H9 (cell line): ENCODE results near the gene GSS. TPM values are rescaled to one million over a fixed set of nuclear protein-coding genes. Genes with fewer than 3 reads are reported as not detected.

Experiments
- DNase-seq: peaks from one replicate; pipeline ENCODE4 v3.0.0-alpha.2; 2017
- H2AFZ ChIP-seq: one replicate; pipeline ENCODE4 v1.6.1; 2013; ENCODE audit warnings: mild to moderate bottlenecking, low read length, control low read depth, moderate library complexity
- H2AK5ac ChIP-seq: 2 replicates; pipeline ENCODE4 v1.6.1; 2013; ENCODE audit warnings: low read length, control low read depth, mixed read lengths; ENCODE audit not compliant: insufficient read length
- H2BK120ac ChIP-seq: one replicate; pipeline ENCODE4 v1.6.1; 2013; ENCODE audit warnings: low read depth, mild to moderate bottlenecking, low read length, control low read depth, inconsistent platforms; ENCODE audit not compliant: poor library complexity, severe bottlenecking
- H2BK12ac ChIP-seq: 2 replicates; pipeline ENCODE4 v1.6.1; 2013; ENCODE audit warnings: low read length, control low read depth, mixed read lengths, low read depth; ENCODE audit not compliant: insufficient read length
- H2BK15ac ChIP-seq: 2 replicates; pipeline ENCODE4 v1.6.1; 2013; ENCODE audit warnings: low read depth, low read length, control low read depth
- H2BK20ac ChIP-seq: one replicate; pipeline ENCODE4 v1.6.1; 2013; ENCODE audit warnings: low read depth, mild to moderate bottlenecking, low read length, control low read depth, inconsistent platforms; ENCODE audit not compliant: poor library complexity, severe bottlenecking
- H2BK5ac ChIP-seq: 2 replicates; pipeline ENCODE4 v1.6.1; 2013; ENCODE audit warnings: low read length, control low read depth, mixed read lengths; ENCODE audit not compliant: insufficient read length
- H3K14ac ChIP-seq: 2 replicates; pipeline ENCODE4 v1.6.1; 2013; ENCODE audit warnings: low read length, control low read depth; ENCODE audit not compliant: insufficient read depth
- H3K18ac ChIP-seq: 2 replicates; pipeline ENCODE4 v1.6.1; 2013; ENCODE audit warnings: low read depth, mild to moderate bottlenecking, mixed read lengths, low read length, control low read depth; ENCODE audit not compliant: insufficient read length
- H3K23ac ChIP-seq: 2 replicates; pipeline ENCODE4 v1.6.1; 2013; ENCODE audit warnings: low read length, control low read depth, mixed read lengths, low read depth; ENCODE audit not compliant: insufficient read length
- H3K23me2 ChIP-seq: 2 replicates; pipeline ENCODE4 v1.6.1; 2013; ENCODE audit warnings: low read depth, mild to moderate bottlenecking, mixed read lengths, low read length, control low read depth; ENCODE audit not compliant: insufficient read length, poor library complexity, severe bottlenecking
- H3K27ac ChIP-seq: 2 replicates; pipeline ENCODE4 v1.5.1; 2013; ENCODE audit warnings: low read length, control low read depth, mixed read lengths, low read depth; ENCODE audit not compliant: insufficient read length
- H3K27me3 ChIP-seq: 2 replicates; pipeline ENCODE4 v1.6.1; 2013; ENCODE audit warnings: low read length, control low read depth, inconsistent platforms; ENCODE audit not compliant: insufficient read depth
- H3K4ac ChIP-seq: 2 replicates; pipeline ENCODE4 v1.6.1; 2013; ENCODE audit warnings: low read depth, mild to moderate bottlenecking, control low read depth, inconsistent platforms, low read length, moderate library complexity
- H3K4me1 ChIP-seq: 2 replicates; pipeline ENCODE4 v1.6.1; 2013; ENCODE audit warnings: low read length, control low read depth, inconsistent platforms; ENCODE audit not compliant: insufficient read depth
- H3K4me2 ChIP-seq: 2 replicates; pipeline ENCODE4 v1.6.1; 2013; ENCODE audit warnings: low read length, control low read depth, mixed read lengths; ENCODE audit not compliant: insufficient read length, insufficient read depth
- H3K56ac ChIP-seq: 2 replicates; pipeline ENCODE4 v1.6.1; 2013; ENCODE audit warnings: low read depth, mild to moderate bottlenecking, mixed read lengths, low read length, control low read depth; ENCODE audit not compliant: insufficient read length
- H3K79me1 ChIP-seq: 2 replicates; pipeline ENCODE4 v1.6.1; 2013; ENCODE audit warnings: low read depth, mild to moderate bottlenecking, moderate library complexity, low read length, control low read depth, inconsistent platforms; ENCODE audit not compliant: insufficient read depth, poor library complexity, severe bottlenecking
- H3K79me2 ChIP-seq: 2 replicates; pipeline ENCODE4 v1.6.1; 2013; ENCODE audit warnings: low read length, control low read depth, inconsistent platforms; ENCODE audit not compliant: insufficient read depth
- H3K9ac ChIP-seq: 2 replicates; pipeline ENCODE4 v1.6.1; 2013; ENCODE audit warnings: low read length, control low read depth, mixed read lengths; ENCODE audit not compliant: insufficient read length; ENCODE audit errors: extremely low read depth
- H3K9me3 ChIP-seq: one replicate; pipeline ENCODE4 v1.6.1; 2013; ENCODE audit warnings: low read depth, low read length, inconsistent platforms; ENCODE audit not compliant: control insufficient read depth
- H3T11ph ChIP-seq: one replicate; pipeline ENCODE4 v1.6.1; 2013; ENCODE audit warnings: mild to moderate bottlenecking, low read length, control low read depth, inconsistent platforms
- H4K20me1 ChIP-seq: one replicate; pipeline ENCODE4 v1.6.1; 2013; ENCODE audit not compliant: control insufficient read depth, insufficient read length, insufficient read depth
- H4K5ac ChIP-seq: 2 replicates; pipeline ENCODE4 v1.6.1; 2013; ENCODE audit warnings: low read depth, mild to moderate bottlenecking, mixed read lengths, low read length, control low read depth; ENCODE audit not compliant: insufficient read length
- H4K8ac ChIP-seq: replicated peaks from 2 replicates; pipeline ENCODE4 v1.6.1; 2013; ENCODE audit warnings: low read length, control low read depth, mixed read lengths, low read depth; ENCODE audit not compliant: insufficient read length
- H4K91ac ChIP-seq: 2 replicates; pipeline ENCODE4 v1.6.1; 2013; ENCODE audit warnings: low read depth, mild to moderate bottlenecking, moderate library complexity, mixed read lengths, low read length, control low read depth; ENCODE audit not compliant: insufficient read length
- H3K27ac Mint-ChIP-seq, 3 experiments: 2 replicates in 2 of 3; 3 replicates in 1 of 3; pipeline ENCODE4 v1.8.0; 2020 to 2021; ENCODE audit warnings: mixed read lengths in 3 of 3, mild to moderate bottlenecking in 1 of 3, moderate library complexity in 1 of 3
- H3K27me3 Mint-ChIP-seq: 2 replicates; pipeline ENCODE4 v1.8.0; 2021; ENCODE audit warnings: low read depth, mild to moderate bottlenecking, moderate library complexity, mixed read lengths
- H3K36me3 Mint-ChIP-seq, 3 experiments: 2 replicates in 2 of 3; 3 replicates in 1 of 3; pipeline ENCODE4 v1.8.0; 2020 to 2021; ENCODE audit warnings: low read depth in 3 of 3, mixed read lengths in 3 of 3; ENCODE audit not compliant: insufficient read depth in 1 of 3
- H3K4me1 Mint-ChIP-seq, 2 experiments: 2 replicates each; pipeline ENCODE4 v1.8.0; 2020; ENCODE audit warnings: mixed read lengths in 2 of 2
- H3K4me3 Mint-ChIP-seq, 2 experiments: 2 replicates in 1 of 2; 3 replicates in 1 of 2; pipeline ENCODE4 v1.8.0; 2020 to 2021; ENCODE audit warnings: mild to moderate bottlenecking in 2 of 2, mixed read lengths in 2 of 2, moderate library complexity in 1 of 2
- H3K9me3 Mint-ChIP-seq, 2 experiments: 2 replicates in 1 of 2; 3 replicates in 1 of 2; pipeline ENCODE4 v1.8.0; 2020; ENCODE audit warnings: mild to moderate bottlenecking in 2 of 2, mixed read lengths in 2 of 2, moderate library complexity in 1 of 2
- WGBS: extraction: QIAGEN DNeasy Blood & Tissue Kit; methylation state at CpG from one replicate; pipeline ENCODE4 v1.1.7; 2013; ENCODE audit warnings: missing lambda C conversion rate, low lambda C conversion rate, mixed read lengths; ENCODE audit not compliant: insufficient read length; ENCODE audit errors: extremely low coverage; 5-methylcytosine and 5-hydroxymethylcytosine counted together
- total RNA-seq: library from RNA; stranded (reverse); gene quantifications from 2 replicates; pipeline ENCODE4 v1.2.1, GENCODE V29; 2021
- TF ChIP-seq, protein P1 (sequence below): fragments of 200-600 bp; sonication (generic); conservative IDR thresholded peaks from 3 replicates; pipeline ENCODE4 v1.8.0; 2021; ENCODE audit warnings: antibody characterized with exemption, mild to moderate bottlenecking

The GSS gene
- total RNA-seq, 1 experiment from 2014 or later: 48.5 TPM

GRCh38 chr20:34915131-34915530 lies 40.5 kb downstream of the GSS start:
- no peak overlapping the region for H2BK12ac ChIP-seq
- no peak overlapping the region for H3K9ac ChIP-seq
- H3K4me1 ChIP-seq: no peaks in the 10 kb centered on the region
- Mint-ChIP-seq H3K36me3 (peaks cover 0 to 2% (median 2%) of the 10 kb centered on the region in 3 experiments; a peak in 4 of 7 replicates), H3K27ac (no peak overlapping the region), H3K4me3 (no peak overlapping the region), H3K27me3 (no peaks in the 10 kb centered on the region), H3K4me1 (no peaks in the 10 kb centered on the region), H3K9me3 (no peaks in the 10 kb centered on the region)
- DNase-seq: no peak
- no peak overlapping the region for H3K27ac ChIP-seq
- no peaks in the 10 kb centered on the region for H3K9me3 ChIP-seq
- TF ChIP-seq, protein P1, sequence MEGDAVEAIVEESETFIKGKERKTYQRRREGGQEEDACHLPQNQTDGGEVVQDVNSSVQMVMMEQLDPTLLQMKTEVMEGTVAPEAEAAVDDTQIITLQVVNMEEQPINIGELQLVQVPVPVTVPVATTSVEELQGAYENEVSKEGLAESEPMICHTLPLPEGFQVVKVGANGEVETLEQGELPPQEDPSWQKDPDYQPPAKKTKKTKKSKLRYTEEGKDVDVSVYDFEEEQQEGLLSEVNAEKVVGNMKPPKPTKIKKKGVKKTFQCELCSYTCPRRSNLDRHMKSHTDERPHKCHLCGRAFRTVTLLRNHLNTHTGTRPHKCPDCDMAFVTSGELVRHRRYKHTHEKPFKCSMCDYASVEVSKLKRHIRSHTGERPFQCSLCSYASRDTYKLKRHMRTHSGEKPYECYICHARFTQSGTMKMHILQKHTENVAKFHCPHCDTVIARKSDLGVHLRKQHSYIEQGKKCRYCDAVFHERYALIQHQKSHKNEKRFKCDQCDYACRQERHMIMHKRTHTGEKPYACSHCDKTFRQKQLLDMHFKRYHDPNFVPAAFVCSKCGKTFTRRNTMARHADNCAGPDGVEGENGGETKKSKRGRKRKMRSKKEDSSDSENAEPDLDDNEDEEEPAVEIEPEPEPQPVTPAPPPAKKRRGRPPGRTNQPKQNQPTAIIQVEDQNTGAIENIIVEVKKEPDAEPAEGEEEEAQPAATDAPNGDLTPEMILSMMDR: no peak
- no peaks in the 10 kb centered on the region for H3K79me2 ChIP-seq
- no peak overlapping the region for H2BK120ac ChIP-seq
- H2AK5ac ChIP-seq: no peak overlapping the region
- no peaks in the 10 kb centered on the region for H3K27me3 ChIP-seq
- H2BK15ac ChIP-seq: no peak overlapping the region
- H4K5ac ChIP-seq: no peak overlapping the region
- H3K23ac ChIP-seq: no peak overlapping the region
- no peak overlapping the region for H2BK20ac ChIP-seq
- H3K56ac ChIP-seq: no peak overlapping the region
- H2AFZ ChIP-seq: no peak overlapping the region
- no peak overlapping the region for H3K18ac ChIP-seq
- H4K91ac ChIP-seq: no peak overlapping the region
- no peak overlapping the region for H2BK5ac ChIP-seq
- no peaks in the 10 kb centered on the region for H4K20me1 ChIP-seq
- no peaks in the 10 kb centered on the region for H3K79me1 ChIP-seq
- no peak overlapping the region for H3T11ph ChIP-seq
- H3K14ac ChIP-seq: no peak overlapping the region
- WGBS: no CpG with 5 or more reads among the region's 4 CpGs
- H3K4me2 ChIP-seq: no peak overlapping the region
- no peak overlapping the region for H3K4ac ChIP-seq
- no peak overlapping the region for H4K8ac ChIP-seq
- no peaks in the 10 kb centered on the region for H3K23me2 ChIP-seq
